GM19240 (cell line): ENCODE results near the gene SPHKAP.
"Not testable (repeated sequence)": the region's sequence is repeated elsewhere in the genome, so short reads cannot be mapped to it uniquely, and the experiment has no call there.

Source experiments
- DNase-seq: peaks from one replicate; pipeline ENCODE4 v3.0.0; 2011; ENCODE audit warnings: low spot score; ENCODE audit not compliant: insufficient read length

The SPHKAP gene

GRCh38 chr2:228094377-228094921, 87.0 kb downstream of the SPHKAP start:
- no peak for DNase-seq

GRCh38 chr2:228092056-228092455, 89.4 kb downstream of the SPHKAP start:
- DNase-seq: no peak

- no peak for DNase-seq
Measured at GRCh38 chr2:228086561-228086960, 94.9 kb downstream of the SPHKAP start.

- no peak for DNase-seq
Measured at GRCh38 chr2:228084717-228085116, 96.8 kb downstream of the SPHKAP start.

- no peak for DNase-seq
Measured at GRCh38 chr2:228083131-228083530, 98.4 kb downstream of the SPHKAP start.

GRCh38 chr2:228082571-228082970, 98.9 kb downstream of the SPHKAP start:
- DNase-seq: no peak

- DNase-seq: no peak
Measured at GRCh38 chr2:228079194-228079593, 102.3 kb downstream of the SPHKAP start.

GRCh38 chr2:228076695-228077094, 104.8 kb downstream of the SPHKAP start:
- DNase-seq: not testable (repeated sequence)

GRCh38 chr2:228072669-228073068, 108.8 kb downstream of the SPHKAP start:
- no peak for DNase-seq

- DNase-seq: no peak
Measured at GRCh38 chr2:228067309-228067708, 114.2 kb downstream of the SPHKAP start.

GRCh38 chr2:228066126-228066798, 115.2 kb downstream of the SPHKAP start:
- DNase-seq: no peak

- DNase-seq: no peak
Measured at GRCh38 chr2:228065686-228066085, 115.8 kb downstream of the SPHKAP start.

- DNase-seq: no peak
Measured at GRCh38 chr2:228064796-228065315, 116.6 kb downstream of the SPHKAP start.

- DNase-seq: no peak
Measured at GRCh38 chr2:228064024-228064423, 117.5 kb downstream of the SPHKAP start.

GRCh38 chr2:228063558-228063957, 117.9 kb downstream of the SPHKAP start:
- no peak for DNase-seq

GRCh38 chr2:228059735-228060134, 121.8 kb downstream of the SPHKAP start:
- DNase-seq: no peak

- DNase-seq: no peak
Measured at GRCh38 chr2:228056293-228057097, 125.0 kb downstream of the SPHKAP start.

- DNase-seq: no peak
Measured at GRCh38 chr2:228048838-228049490, 132.5 kb downstream of the SPHKAP start.

GRCh38 chr2:228040995-228041394, 140.5 kb downstream of the SPHKAP start:
- no peak for DNase-seq

- DNase-seq: no peak
Measured at GRCh38 chr2:228039752-228040534, 141.5 kb downstream of the SPHKAP start.

GRCh38 chr2:228038967-228039366, 142.5 kb downstream of the SPHKAP start:
- DNase-seq: no peak
